Skeletal muscle satellite cell (primary cell): Measurements from ENCODE around the gene FIGN.

Experiments
- H3K27me3 ChIP-seq: 2 replicates; pipeline ENCODE4 v1.7.0; 2013; ENCODE audit warnings: low read length; ENCODE audit not compliant: control insufficient read depth, insufficient read depth
- H3K36me3 ChIP-seq: 2 replicates; pipeline ENCODE4 v1.7.0; 2013; ENCODE audit warnings: mild to moderate bottlenecking, control low read depth, low read length; ENCODE audit not compliant: insufficient read depth
- H3K4me1 ChIP-seq: 2 replicates; pipeline ENCODE4 v1.7.0; 2013; ENCODE audit warnings: low read length; ENCODE audit not compliant: control insufficient read depth, insufficient read depth
- H3K4me2 ChIP-seq: 2 replicates; pipeline ENCODE4 v1.7.0; 2013; ENCODE audit warnings: mild to moderate bottlenecking, low read length
- H3K4me3 ChIP-seq: 2 replicates; pipeline ENCODE4 v1.7.0; 2013; ENCODE audit warnings: low read length
- H3K9ac ChIP-seq: 2 replicates; pipeline ENCODE4 v1.7.0; 2013; ENCODE audit warnings: mild to moderate bottlenecking, low read depth, low read length, moderate library complexity
- H3K9me3 ChIP-seq: replicated peaks from 2 replicates; pipeline ENCODE4 v1.7.0; 2013; ENCODE audit warnings: mild to moderate bottlenecking, control low read depth, low read length

Gene FIGN

GRCh38 chr2:163734881-163735684 is 725 bp downstream of the FIGN start:
- Histone ChIP-seq H3K4me1 (peaks cover 22% of the 10 kb centered on the region), H3K4me3 (peak overlapping the region; percentile 92), H3K9me3 (no peaks in the 10 kb centered on the region), H3K4me2 (peak overlapping the region; percentile 82), H3K9ac (peak overlapping the region; percentile 90), H3K27me3 (no peaks in the 10 kb centered on the region), H3K36me3 (no peaks in the 10 kb centered on the region)

GRCh38 chr2:163734401-163734800 is 1.4 kb downstream of the FIGN start:
- Histone ChIP-seq H3K9ac (peak overlapping the region; percentile 90), H3K4me3 (peak overlapping the region; percentile 92), H3K27me3 (no peaks in the 10 kb centered on the region), H3K4me1 (peaks cover 22% of the 10 kb centered on the region), H3K4me2 (peak overlapping the region; percentile 82), H3K9me3 (no peaks in the 10 kb centered on the region), H3K36me3 (no peaks in the 10 kb centered on the region)

GRCh38 chr2:163733956-163734355 is 1.9 kb downstream of the FIGN start:
- H3K4me1 ChIP-seq, result peaks cover 22% of the 10 kb centered on the region
- peak overlapping the region; percentile 90 for H3K9ac ChIP-seq
- H3K4me3 ChIP-seq, result peak overlapping the region; percentile 92

GRCh38 chr2:163733301-163733938 is 2.4 kb downstream of the FIGN start:
- Histone ChIP-seq H3K36me3 (no peaks in the 10 kb centered on the region), H3K4me3 (peak overlapping the region; percentile 92)

More at GRCh38 chr2:163733956-163734355, 1.9 kb downstream of the FIGN start:
- Histone ChIP-seq H3K36me3 (no peaks in the 10 kb centered on the region), H3K4me2 (peak overlapping the region; percentile 82), H3K27me3 (no peaks in the 10 kb centered on the region), H3K9me3 (no peaks in the 10 kb centered on the region)

GRCh38 chr2:163732727-163733126 is 3.1 kb downstream of the FIGN start:
- Histone ChIP-seq H3K4me3 (peak overlapping the region; percentile 92), H3K9ac (peak overlapping the region; percentile 90), H3K9me3 (no peaks in the 10 kb centered on the region), H3K4me1 (peaks cover 22% of the 10 kb centered on the region), H3K36me3 (no peaks in the 10 kb centered on the region), H3K27me3 (no peaks in the 10 kb centered on the region), H3K4me2 (peak overlapping the region; percentile 82)

More at GRCh38 chr2:163733301-163733938, 2.4 kb downstream of the FIGN start:
- Histone ChIP-seq H3K4me1 (peaks cover 22% of the 10 kb centered on the region), H3K9me3 (no peaks in the 10 kb centered on the region), H3K4me2 (peak overlapping the region; percentile 82), H3K27me3 (no peaks in the 10 kb centered on the region), H3K9ac (peak overlapping the region; percentile 90)

- Histone ChIP-seq H3K4me3 (peak overlapping the region; percentile 92), H3K4me1 (peaks cover 22% of the 10 kb centered on the region), H3K27me3 (no peaks in the 10 kb centered on the region), H3K9ac (peak overlapping the region; percentile 22), H3K36me3 (no peaks in the 10 kb centered on the region), H3K9me3 (no peaks in the 10 kb centered on the region), H3K4me2 (peak overlapping the region; percentile 82)
These were observed 4.1 kb downstream of the FIGN start for GRCh38 chr2:163731735-163732134.

GRCh38 chr2:163730556-163730955 is 5.3 kb downstream of the FIGN start:
- H3K4me1 ChIP-seq, result peaks cover 22% of the 10 kb centered on the region

GRCh38 chr2:163729636-163730273 is 6.1 kb downstream of the FIGN start:
- H3K4me3 ChIP-seq, result no peak overlapping the region
- no peak overlapping the region for H3K4me2 ChIP-seq
- no peaks in the 10 kb centered on the region for H3K27me3 ChIP-seq
- no peaks in the 10 kb centered on the region for H3K9me3 ChIP-seq
- H3K36me3 ChIP-seq, result no peaks in the 10 kb centered on the region
- H3K4me1 ChIP-seq, result peaks cover 22% of the 10 kb centered on the region
- no peak overlapping the region for H3K9ac ChIP-seq

More at GRCh38 chr2:163730556-163730955, 5.3 kb downstream of the FIGN start:
- Histone ChIP-seq H3K9me3 (no peaks in the 10 kb centered on the region), H3K27me3 (no peaks in the 10 kb centered on the region), H3K4me3 (no peak overlapping the region), H3K4me2 (no peak overlapping the region), H3K36me3 (no peaks in the 10 kb centered on the region), H3K9ac (no peak overlapping the region)

- Histone ChIP-seq H3K4me1 (no peaks in the 10 kb centered on the region), H3K9me3 (no peaks in the 10 kb centered on the region), H3K4me2 (no peak overlapping the region), H3K4me3 (no peak overlapping the region), H3K27me3 (no peaks in the 10 kb centered on the region), H3K9ac (no peak overlapping the region), H3K36me3 (no peaks in the 10 kb centered on the region)
These were observed 11.9 kb downstream of the FIGN start for GRCh38 chr2:163723881-163724280.

GRCh38 chr2:163723348-163723747 is 12.5 kb downstream of the FIGN start:
- H3K9ac ChIP-seq, result no peak overlapping the region
- no peaks in the 10 kb centered on the region for H3K9me3 ChIP-seq
- H3K27me3 ChIP-seq, result no peaks in the 10 kb centered on the region
- H3K4me2 ChIP-seq, result no peak overlapping the region
- H3K4me1 ChIP-seq, result no peaks in the 10 kb centered on the region
- H3K4me3 ChIP-seq, result no peak overlapping the region
- H3K36me3 ChIP-seq, result no peaks in the 10 kb centered on the region

- Histone ChIP-seq H3K9ac (no peak overlapping the region), H3K4me3 (no peak overlapping the region), H3K4me2 (no peak overlapping the region), H3K4me1 (peaks cover 4% of the 10 kb centered on the region), H3K27me3 (no peaks in the 10 kb centered on the region), H3K9me3 (no peaks in the 10 kb centered on the region), H3K36me3 (no peaks in the 10 kb centered on the region)
These were observed 16.5 kb downstream of the FIGN start for GRCh38 chr2:163719331-163719730.
